Endothelial cell of umbilical vein (primary cell): ENCODE results near the gene GAPVD1.
A peak's percentile ranks its signal among the peaks of the same experiment; 100 is the strongest.

Experiments used
- CTCF ChIP-seq, 2 donors: IDR thresholded peaks; 1 replicate in 1 of 2; 2 replicates in 1 of 2; pipeline ENCODE4 v1.5.1; 2011; ENCODE audit warnings: low read length in 2 of 2, mild to moderate bottlenecking in 2 of 2, moderate library complexity in 2 of 2, control low read depth in 1 of 2, inconsistent platforms in 1 of 2, low read depth in 1 of 2; ENCODE audit not compliant: insufficient read depth in 1 of 2; ENCODE audit errors: extremely low read depth in 1 of 2
- GATA2 ChIP-seq: IDR thresholded peaks from 2 replicates; pipeline ENCODE4 v1.7.0; 2011; ENCODE audit warnings: low read depth, mild to moderate bottlenecking, moderate library complexity, mixed read lengths, low read length; ENCODE audit not compliant: insufficient read length, insufficient read depth
- JUN ChIP-seq: IDR thresholded peaks from 2 replicates; pipeline ENCODE4 v1.6.1; 2011; ENCODE audit warnings: borderline replicate concordance, low read depth; ENCODE audit not compliant: insufficient read length, insufficient read depth
- MAX ChIP-seq: IDR thresholded peaks from 2 replicates; pipeline ENCODE4 v1.6.1; 2011; ENCODE audit not compliant: insufficient read depth, insufficient read length
- POLR2A ChIP-seq: IDR thresholded peaks from 2 replicates; pipeline ENCODE4 v1.6.1; 2012; ENCODE audit warnings: low read depth, mild to moderate bottlenecking, control low read depth, low read length
- POLR2AphosphoS5 ChIP-seq: IDR thresholded peaks from 2 replicates; pipeline ENCODE4 v1.6.1; 2012; ENCODE audit warnings: low read depth, mild to moderate bottlenecking, control low read depth, low read length, moderate library complexity; ENCODE audit not compliant: insufficient read depth

- TF ChIP-seq POLR2AphosphoS5 (no peak), GATA2 (no peak), CTCF (IDR thresholded peaks at IDR 0.05; ENCODE audit: extremely low read depth in 1 of 2, insufficient read depth in 1 of 2, low read depth in 1 of 2, low read length in 2 of 2) (no peak), POLR2A (no peak), JUN (no peak), MAX (peak; percentile 30)
These were observed 148.3 kb downstream of the GAPVD1 start for GRCh38 chr9:125409637-125410521.
